Muscle layer of duodenum (tissue), 2 donors: Measurements from ENCODE around the gene KIF6.
A peak's percentile ranks its signal among the peaks of the same experiment; 100 is the strongest.

Experiments
- H3K27ac ChIP-seq: one replicate; pipeline ENCODE4 v1.7.0; 2013; ENCODE audit warnings: mild to moderate bottlenecking, low read length
- H3K27me3 ChIP-seq: one replicate; pipeline ENCODE4 v1.7.0; 2013; ENCODE audit warnings: low read depth, mild to moderate bottlenecking, control low read depth, low read length
- H3K36me3 ChIP-seq, 2 donors: one replicate each; pipeline ENCODE4 v1.7.0; 2013; ENCODE audit warnings: low read length in 2 of 2, control low read depth in 1 of 2, mild to moderate bottlenecking in 1 of 2; ENCODE audit not compliant: insufficient read depth in 2 of 2, control insufficient read depth in 1 of 2
- H3K4me1 ChIP-seq, 2 donors: one replicate each; pipeline ENCODE4 v1.7.0; 2013; ENCODE audit warnings: low read length in 2 of 2, mild to moderate bottlenecking in 2 of 2, control low read depth in 1 of 2, moderate library complexity in 1 of 2; ENCODE audit not compliant: insufficient read depth in 2 of 2, control insufficient read depth in 1 of 2
- H3K4me3 ChIP-seq, 2 donors: one replicate each; pipeline ENCODE4 v1.7.0; 2013; ENCODE audit warnings: low read length in 2 of 2, low read depth in 1 of 2, mild to moderate bottlenecking in 1 of 2
- H3K9me3 ChIP-seq, 2 donors: one replicate each; pipeline ENCODE4 v1.7.0; 2013; ENCODE audit warnings: low read length in 2 of 2, control low read depth in 1 of 2, mild to moderate bottlenecking in 1 of 2; ENCODE audit not compliant: control insufficient read depth in 1 of 2
- donor health status: healthy.

Gene KIF6

DNA sequence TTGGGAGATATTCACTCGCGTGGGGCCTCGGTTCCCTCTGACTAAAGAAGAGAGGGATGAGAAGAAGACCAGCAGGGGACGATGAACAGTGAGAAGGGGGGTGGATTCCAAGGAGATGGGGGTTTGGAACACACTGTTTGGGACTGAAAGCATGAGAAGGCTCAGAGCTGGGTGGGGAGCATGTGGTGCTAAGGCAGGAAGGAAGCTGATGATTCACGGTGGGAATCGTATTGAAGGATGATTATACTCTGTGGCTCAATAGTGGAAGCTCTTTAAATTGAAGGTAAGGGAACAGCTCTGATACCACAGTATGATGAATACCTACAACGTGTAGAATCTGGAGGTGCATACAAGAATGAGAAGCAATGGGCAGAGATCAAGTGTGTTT is 285.2 kb downstream of the KIF6 start:
- H3K9me3 ChIP-seq = no peaks in the 10 kb centered on the region
- no peak overlapping the region for H3K27ac ChIP-seq
- H3K4me1 ChIP-seq = no peaks in the 10 kb centered on the region
- H3K27me3 ChIP-seq = no peaks in the 10 kb centered on the region
- no peaks in the 10 kb centered on the region for H3K36me3 ChIP-seq
- no peak overlapping the region for H3K4me3 ChIP-seq

- no peak overlapping the region for H3K4me3 ChIP-seq
- no peak overlapping the region for H3K27ac ChIP-seq
- no peaks in the 10 kb centered on the region for H3K4me1 ChIP-seq
- no peaks in the 10 kb centered on the region for H3K36me3 ChIP-seq
- H3K27me3 ChIP-seq = no peaks in the 10 kb centered on the region
- no peaks in the 10 kb centered on the region for H3K9me3 ChIP-seq
Observed at GRCh38 chr6:39439342-39440038, 285.7 kb downstream of the KIF6 start.

- H3K27ac ChIP-seq = no peak overlapping the region
- H3K9me3 ChIP-seq = no peaks in the 10 kb centered on the region
- no peaks in the 10 kb centered on the region for H3K36me3 ChIP-seq
- no peaks in the 10 kb centered on the region for H3K27me3 ChIP-seq
- peaks cover 6 to 19% of the 10 kb centered on the region in 2 donors for H3K4me1 ChIP-seq
- H3K4me3 ChIP-seq = no peak overlapping the region
Observed at GRCh38 chr6:39433630-39434029, 291.6 kb downstream of the KIF6 start.

DNA sequence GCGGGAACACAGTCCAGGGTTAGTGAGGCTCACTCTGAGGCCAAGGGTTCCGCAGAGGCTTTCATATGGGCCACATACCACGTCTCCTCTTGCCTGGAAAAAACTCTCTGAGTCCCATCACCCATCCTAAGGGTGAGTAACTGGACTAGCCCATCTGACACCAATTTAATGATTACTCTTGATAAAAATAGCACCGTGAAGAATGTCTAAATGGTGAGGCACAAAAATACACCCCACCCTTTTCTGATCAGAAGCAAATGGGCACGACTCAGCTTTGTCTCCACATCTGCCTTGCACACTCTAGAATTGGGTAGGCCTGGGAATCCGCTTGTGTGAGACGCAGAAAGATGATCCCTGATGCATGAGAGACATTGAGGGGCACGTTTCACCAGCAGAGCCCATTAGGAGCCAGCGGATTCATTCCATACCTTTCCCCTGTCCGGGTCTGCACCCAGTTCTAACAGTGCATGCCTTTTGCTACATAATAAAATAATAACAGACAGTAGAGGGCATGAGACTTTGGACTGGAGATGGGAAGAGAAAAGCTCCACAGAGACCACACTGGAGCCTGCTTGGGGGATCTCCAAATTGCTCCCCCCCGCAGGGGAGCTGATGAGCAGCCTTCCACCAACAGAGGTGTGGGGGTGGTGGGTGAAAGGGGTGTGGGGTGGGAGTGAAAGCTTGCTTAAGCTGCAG is 292.7 kb downstream of the KIF6 start:
- Histone ChIP-seq H3K27me3 (no peaks in the 10 kb centered on the region), H3K27ac (no peak overlapping the region), H3K36me3 (no peaks in the 10 kb centered on the region), H3K4me1 (peaks cover 6 to 19% of the 10 kb centered on the region in 2 donors), H3K4me3 (no peak overlapping the region), H3K9me3 (no peaks in the 10 kb centered on the region)

DNA sequence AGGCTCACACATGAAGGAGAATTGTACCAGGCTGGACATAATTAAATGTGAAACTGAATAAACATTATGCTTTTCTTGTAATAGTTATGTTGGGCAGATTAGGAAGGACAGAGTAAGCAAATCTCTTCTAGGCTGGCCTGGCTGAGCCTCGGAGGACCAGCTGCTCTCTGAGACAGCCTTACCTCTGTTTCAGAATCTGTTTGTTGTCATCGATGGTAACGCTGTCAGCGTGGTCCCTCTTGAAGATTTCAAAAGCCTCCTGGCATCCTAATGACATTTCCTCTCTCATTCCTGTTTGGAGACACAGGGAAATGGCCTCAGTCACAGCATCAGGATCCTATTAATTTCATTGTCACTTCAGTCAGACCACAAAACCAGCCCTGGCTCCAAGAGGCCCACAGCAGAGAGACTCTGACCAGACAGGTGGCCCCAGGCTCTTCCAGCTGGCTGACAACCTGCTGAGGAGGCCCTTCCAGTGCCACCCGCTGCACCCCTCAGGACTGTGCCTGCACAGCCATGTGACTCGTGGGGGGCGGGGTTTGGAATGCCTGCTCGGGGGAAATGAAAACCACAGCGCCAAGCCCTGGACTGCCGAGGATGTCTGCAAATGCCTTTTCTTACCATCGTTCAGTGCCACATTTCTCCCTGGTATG is 294.2 kb downstream of the KIF6 start:
- peaks cover 6 to 21% of the 10 kb centered on the region in 2 donors for H3K4me1 ChIP-seq
- H3K27me3 ChIP-seq = no peaks in the 10 kb centered on the region
- no peaks in the 10 kb centered on the region for H3K9me3 ChIP-seq
- peak overlapping the region; percentile 2 for H3K27ac ChIP-seq
- H3K36me3 ChIP-seq = no peaks in the 10 kb centered on the region
- peak overlapping the region in 1 of 2 donors; percentile 17 for H3K4me3 ChIP-seq

GRCh38 chr6:39430446-39430845 is 294.8 kb downstream of the KIF6 start:
- Histone ChIP-seq H3K27me3 (no peaks in the 10 kb centered on the region), H3K9me3 (no peaks in the 10 kb centered on the region), H3K36me3 (no peaks in the 10 kb centered on the region), H3K27ac (peak overlapping the region; percentile 2), H3K4me1 (peaks cover 6 to 24% of the 10 kb centered on the region in 2 donors), H3K4me3 (no peak overlapping the region)

DNA sequence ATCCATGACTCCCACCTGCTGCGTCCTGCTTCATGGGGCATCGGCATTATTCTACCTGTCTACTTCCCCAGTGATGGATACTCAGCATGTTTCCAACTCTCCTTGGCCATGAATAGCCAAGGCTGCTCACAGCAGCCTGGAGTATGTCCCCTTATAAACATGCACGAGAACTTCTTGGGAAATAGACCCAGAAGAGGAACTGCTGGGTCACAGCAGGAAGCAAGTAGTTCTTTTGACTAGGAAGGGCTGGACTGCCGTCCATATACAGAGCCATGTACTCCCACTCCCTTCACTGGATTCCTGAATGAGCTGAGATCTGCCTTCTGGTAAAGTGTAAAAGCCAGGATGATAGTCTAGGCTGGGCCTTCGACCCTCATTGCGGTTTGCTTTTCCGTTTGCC is 296.4 kb downstream of the KIF6 start:
- H3K27ac ChIP-seq = no peak overlapping the region
- peaks cover 6 to 24% of the 10 kb centered on the region in 2 donors for H3K4me1 ChIP-seq
- H3K27me3 ChIP-seq = no peaks in the 10 kb centered on the region
- H3K36me3 ChIP-seq = no peaks in the 10 kb centered on the region
- no peak overlapping the region for H3K4me3 ChIP-seq
- H3K9me3 ChIP-seq = no peaks in the 10 kb centered on the region

DNA sequence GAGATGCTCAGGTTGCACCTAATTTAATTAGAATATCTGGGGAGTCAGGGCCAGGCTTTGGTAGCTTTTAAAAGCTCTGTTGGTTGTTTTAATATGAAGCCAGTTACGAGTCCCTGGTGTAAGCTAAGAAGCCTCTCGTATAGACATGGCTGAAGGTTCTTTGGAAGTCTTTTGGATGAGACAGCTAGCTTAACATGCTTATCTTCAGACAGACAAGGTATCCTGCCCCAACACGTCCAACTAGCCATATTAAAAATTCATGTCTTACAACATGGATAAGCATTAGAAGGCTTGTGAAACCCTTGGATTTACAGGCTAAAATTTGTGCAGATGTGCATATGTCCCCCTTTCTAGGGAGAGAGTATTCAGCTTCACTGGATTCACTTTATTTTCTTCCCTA is 297.1 kb downstream of the KIF6 start:
- Histone ChIP-seq H3K4me1 (peaks cover 6 to 24% of the 10 kb centered on the region in 2 donors), H3K27ac (no peak overlapping the region), H3K9me3 (no peaks in the 10 kb centered on the region), H3K4me3 (no peak overlapping the region), H3K27me3 (no peaks in the 10 kb centered on the region), H3K36me3 (no peaks in the 10 kb centered on the region)

GRCh38 chr6:39426073-39426456 is 299.1 kb downstream of the KIF6 start:
- Histone ChIP-seq H3K27ac (no peak overlapping the region), H3K9me3 (no peaks in the 10 kb centered on the region), H3K36me3 (no peaks in the 10 kb centered on the region), H3K4me3 (no peak overlapping the region), H3K4me1 (peaks cover 6 to 27% of the 10 kb centered on the region in 2 donors), H3K27me3 (no peaks in the 10 kb centered on the region)

DNA sequence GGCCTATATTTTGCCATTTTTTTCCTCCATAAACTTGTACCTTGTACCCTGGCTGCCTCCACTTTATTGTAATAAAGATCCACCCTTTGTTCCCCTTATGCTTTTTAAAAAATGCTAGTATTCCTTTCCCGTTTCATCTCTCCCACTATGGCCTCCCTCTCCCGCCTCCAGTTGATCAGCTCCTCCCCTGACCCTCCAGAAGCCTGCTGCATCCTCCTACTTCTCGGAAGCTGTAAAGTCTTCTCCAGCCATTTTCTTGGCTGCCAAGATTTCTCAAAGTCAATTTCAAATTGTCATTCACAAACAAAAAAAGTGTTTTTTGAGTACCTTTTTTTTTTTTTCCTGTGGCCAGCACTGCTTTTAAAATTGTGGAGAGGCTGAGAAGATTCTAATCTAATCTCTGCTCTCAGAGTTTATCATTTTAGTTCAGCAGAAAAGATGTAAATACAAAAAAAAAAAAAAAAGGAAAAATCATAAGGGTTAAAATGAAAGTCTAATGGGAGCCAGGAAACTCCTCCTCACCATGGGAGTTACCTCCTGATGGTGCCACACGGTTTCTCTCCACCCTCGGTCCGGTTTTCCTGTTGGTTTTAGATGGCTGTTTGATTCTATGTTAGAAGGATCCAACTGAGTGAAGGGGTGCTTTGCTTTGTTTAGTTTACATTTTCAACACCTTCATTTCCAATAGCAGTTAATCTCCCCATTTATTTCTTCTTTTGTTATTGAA is 299.7 kb downstream of the KIF6 start:
- Histone ChIP-seq H3K4me1 (peaks cover under 1 to 26% of the 10 kb centered on the region in 2 donors), H3K9me3 (no peaks in the 10 kb centered on the region), H3K36me3 (no peaks in the 10 kb centered on the region), H3K27me3 (no peaks in the 10 kb centered on the region), H3K4me3 (no peak overlapping the region), H3K27ac (no peak overlapping the region)

DNA sequence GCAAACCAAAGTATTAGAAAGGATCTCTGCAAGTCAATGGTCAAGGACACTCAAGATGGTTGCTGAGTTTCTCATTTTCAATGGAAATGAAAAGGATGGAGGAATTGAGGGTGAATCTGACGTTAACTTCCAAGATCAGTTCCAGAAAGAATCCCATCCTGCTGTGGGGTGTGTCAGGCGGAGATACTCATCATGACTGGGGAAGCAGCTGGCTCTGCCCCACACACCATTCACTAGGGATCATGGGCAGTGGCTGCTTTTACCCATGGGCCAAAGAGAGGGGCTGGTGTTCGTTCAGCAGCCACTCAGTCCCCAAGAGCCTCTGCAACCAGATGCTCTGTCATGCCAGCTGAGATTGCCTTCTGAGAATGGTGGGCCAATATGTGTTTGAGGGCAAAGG is 300.4 kb downstream of the KIF6 start:
- Histone ChIP-seq H3K9me3 (no peaks in the 10 kb centered on the region), H3K4me3 (no peak overlapping the region)

More for the DNA sequence above, 300.4 kb downstream of the KIF6 start:
- H3K36me3 ChIP-seq = no peaks in the 10 kb centered on the region
- no peaks in the 10 kb centered on the region for H3K27me3 ChIP-seq
- H3K4me1 ChIP-seq = peaks cover 0 to 20% of the 10 kb centered on the region in 2 donors
- H3K27ac ChIP-seq = no peak overlapping the region
